B cell (primary cell): Measurements from ENCODE around the gene CNTNAP2. TPM values are rescaled to one million over a fixed set of nuclear protein-coding genes. Genes with fewer than 3 reads are reported as not detected.

Experiments used
- ATAC-seq: fragments of 200-7000 bp; cut with Tn5 transposase; one replicate; pipeline ENCODE4 v1.10.0; 2021; ENCODE audit warnings: low read depth, mild to moderate bottlenecking, moderate number of reproducible peaks, moderate library complexity
- CTCF ChIA-PET: fragments of 350-600 bp; sonication (Branson Sonifier 250); formaldehyde crosslinking; loops from one replicate; lab custom pipeline; 2021; ENCODE audit warnings: antibody characterized with exemption, inconsistent platforms; lab: Charles Lee
- POLR2A ChIA-PET: fragments of 350-600 bp; sonication (Branson Sonifier 250); formaldehyde crosslinking; loops from one replicate; lab custom pipeline; 2021; ENCODE audit warnings: antibody characterized with exemption; lab: Charles Lee
- DNase-seq: peaks from one replicate; pipeline ENCODE4 v3.0.0; 2013
- H2AFZ ChIP-seq: 2 replicates; pipeline ENCODE4 v1.6.1; 2012; ENCODE audit warnings: mild to moderate bottlenecking, low read depth, low read length; ENCODE audit not compliant: insufficient read depth, poor library complexity, severe bottlenecking
- H3K27ac ChIP-seq, 2 donors: 1 replicate in 1 of 2; 2 replicates in 1 of 2; pipeline ENCODE4 v1.5.1; 2012 to 2013; ENCODE audit warnings: low read length in 2 of 2, mild to moderate bottlenecking in 2 of 2, moderate library complexity in 1 of 2
- H3K27me3 ChIP-seq, 4 experiments: fragments of 200-600 bp in 1 of 4; sonication (generic) in 1 of 4; replicated peaks in 1 of 4; 1 replicate in 2 of 4; 2 replicates in 2 of 4; pipeline versions ENCODE4 v1.6.1 to v1.7.0; 2013 to 2016; ENCODE audit warnings: low read length in 3 of 4, mild to moderate bottlenecking in 2 of 4, mixed read lengths in 1 of 4, moderate library complexity in 1 of 4; ENCODE audit not compliant: insufficient read depth in 4 of 4, control insufficient read depth in 3 of 4; ENCODE audit errors: control extremely low read depth in 1 of 4
- H3K36me3 ChIP-seq, 2 experiments: replicated peaks in 1 of 2; 1 replicate in 1 of 2; 2 replicates in 1 of 2; pipeline versions ENCODE4 v1.6.1 to v1.7.1; 2013; ENCODE audit warnings: low read length in 1 of 2; ENCODE audit not compliant: insufficient read depth in 2 of 2, control insufficient read depth in 1 of 2; ENCODE audit errors: control extremely low read depth in 1 of 2, extremely low read depth in 1 of 2
- H3K4me1 ChIP-seq, 2 donors: fragments of 200-600 bp in 1 of 2; sonication (generic) in 1 of 2; 1 replicate in 1 of 2; 2 replicates in 1 of 2; pipeline versions ENCODE4 v1.5.1 to v1.6.1; 2013 to 2017; ENCODE audit warnings: low read length in 2 of 2; ENCODE audit not compliant: control insufficient read depth in 2 of 2, insufficient read depth in 2 of 2
- H3K4me2 ChIP-seq: replicated peaks from 2 replicates; pipeline ENCODE3; 2012; ENCODE audit warnings: mild to moderate bottlenecking, low read depth, low read length; ENCODE audit not compliant: poor library complexity, severe bottlenecking
- H3K4me3 ChIP-seq, 5 experiments: fragments of 200-600 bp in 1 of 5; sonication (generic) in 1 of 5; 1 replicate in 3 of 5; 2 replicates in 2 of 5; pipeline versions ENCODE4 v1.5.1 to v1.7.0; 2011 to 2016; ENCODE audit warnings: low read length in 4 of 5, mild to moderate bottlenecking in 4 of 5, low read depth in 2 of 5, control low read depth in 1 of 5, moderate library complexity in 1 of 5; ENCODE audit not compliant: insufficient read depth in 1 of 5; ENCODE audit errors: control extremely low read depth in 1 of 5, extremely low read depth in 1 of 5
- H3K79me2 ChIP-seq: fragments of 200-600 bp; sonication (generic); one replicate; pipeline ENCODE4 v1.6.0; 2016; ENCODE audit warnings: low read length; ENCODE audit not compliant: control insufficient read depth, insufficient read depth
- H3K9ac ChIP-seq: fragments of 200-600 bp; sonication (generic); 2 replicates; pipeline ENCODE4 v1.6.1; 2017; ENCODE audit warnings: mild to moderate bottlenecking, low read length, moderate library complexity
- H3K9me3 ChIP-seq, 3 donors: one replicate each; pipeline versions ENCODE4 v1.6.1 to v1.7.1; 2013; ENCODE audit warnings: low read length in 2 of 3; ENCODE audit not compliant: control insufficient read depth in 2 of 3, insufficient read depth in 1 of 3; ENCODE audit errors: control extremely low read depth in 1 of 3
- H4K20me1 ChIP-seq: 2 replicates; pipeline ENCODE4 v1.6.0; 2012; ENCODE audit warnings: mild to moderate bottlenecking, low read length; ENCODE audit not compliant: insufficient read depth, control insufficient read depth, poor library complexity, severe bottlenecking
- H3K27ac Mint-ChIP-seq: one replicate; pipeline ENCODE4 v1.8.0; 2021; ENCODE audit warnings: mixed read lengths
- H3K27me3 Mint-ChIP-seq: one replicate; pipeline ENCODE4 v1.8.0; 2021; ENCODE audit warnings: mixed read lengths
- H3K4me1 Mint-ChIP-seq: one replicate; pipeline ENCODE4 v1.8.0; 2021; ENCODE audit warnings: mixed read lengths
- H3K4me3 Mint-ChIP-seq: one replicate; pipeline ENCODE4 v1.8.0; 2021; ENCODE audit warnings: mixed read lengths
- H3K9me3 Mint-ChIP-seq: one replicate; pipeline ENCODE4 v1.8.0; 2022; ENCODE audit warnings: mixed read lengths; ENCODE audit not compliant: insufficient read depth
- CTCF ChIP-seq: fragments of 200-600 bp; IDR thresholded peaks from one replicate; pipeline ENCODE4 v1.8.0; 2022; ENCODE audit warnings: antibody characterized with exemption, mild to moderate bottlenecking
- EZH2 ChIP-seq: IDR thresholded peaks from 2 replicates; pipeline ENCODE4 v1.6.1; 2012; ENCODE audit warnings: borderline replicate concordance, low read depth, mild to moderate bottlenecking, moderate library complexity, low read length; ENCODE audit not compliant: insufficient read depth, poor library complexity, severe bottlenecking
- WGBS: methylation state at CpG from one replicate; pipeline ENCODE4 v1.1.5; 2013; ENCODE audit warnings: missing lambda C conversion rate; ENCODE audit not compliant: insufficient coverage; 5-methylcytosine and 5-hydroxymethylcytosine counted together
- intact Hi-C: fragments of 100-400 bp; cut with micrococcal nuclease; formaldehyde crosslinking; loops from one replicate; pipeline ENCODE4 v1.10.0; 2022
- polyA plus RNA-seq: library from polyadenylated mRNA; depleted of rRNA; stranded (reverse); fragments of >200 nt; gene quantifications from 2 replicates; pipeline ENCODE4 v1.2.3, GENCODE V29; 2012
- small RNA-seq: library from RNA; depleted of rRNA; stranded (forward); fragments of <200 nt; gene quantifications from one replicate; pipeline ENCODE3, GENCODE V24; 2012; ENCODE audit warnings: low replicate concordance, low read depth; ENCODE audit not compliant: insufficient read length
- total RNA-seq, 2 donors: library from RNA; stranded (reverse); fragments of 120-200 nt in 1 of 2; gene quantifications; 1 replicate in 1 of 2; 2 replicates in 1 of 2; pipeline versions ENCODE4 v1.2.3 to v1.2.4, GENCODE V29; 2013 to 2022

CNTNAP2 gene
- total and polyA plus RNA-seq, 2 donors (not counting 1 experiment from before 2014, with no cell fraction given), result 7.4 to 16.6 TPM

- peaks cover 4% of the 10 kb centered on the region for H3K9me3 Mint-ChIP-seq
- no peaks in the 10 kb centered on the region for H3K4me1 Mint-ChIP-seq
- H4K20me1 ChIP-seq, result no peaks in the 10 kb centered on the region
- ChIA-PET POLR2A (no interaction called here), CTCF (interaction anchor here (0.6 kb wide), 1 partner anchor 14 kb away, joined by 3 read pairs; no protein-coding TSS in a partner anchor)
- no peak for TF ChIP-seq EZH2
- TF ChIP-seq CTCF, result no peak
- no peaks in the 10 kb centered on the region for H3K79me2 ChIP-seq
- ATAC-seq, result no peak
- H3K27ac ChIP-seq, result no peak overlapping the region
- no peak overlapping the region for H3K27ac Mint-ChIP-seq
- H3K4me2 ChIP-seq, result no peak overlapping the region
- DNase-seq, result no peak
- H3K4me1 ChIP-seq, result no peaks in the 10 kb centered on the region
- no peaks in the 10 kb centered on the region for H3K36me3 ChIP-seq
- H2AFZ ChIP-seq, result no peak overlapping the region
- no peak overlapping the region for H3K4me3 Mint-ChIP-seq
- no peak overlapping the region for H3K4me3 ChIP-seq
- H3K9me3 ChIP-seq, result no peaks in the 10 kb centered on the region
- no peaks in the 10 kb centered on the region for H3K27me3 Mint-ChIP-seq
- H3K9ac ChIP-seq, result no peak overlapping the region
- no peaks in the 10 kb centered on the region for H3K27me3 ChIP-seq
- intact Hi-C loops, result no loop called here
- WGBS, result 92% methylated on average over 2 of the region's 3 CpGs
These were observed 2349.5 kb downstream of the CNTNAP2 start for GRCh38 chr7:148466120-148466519.

DNA sequence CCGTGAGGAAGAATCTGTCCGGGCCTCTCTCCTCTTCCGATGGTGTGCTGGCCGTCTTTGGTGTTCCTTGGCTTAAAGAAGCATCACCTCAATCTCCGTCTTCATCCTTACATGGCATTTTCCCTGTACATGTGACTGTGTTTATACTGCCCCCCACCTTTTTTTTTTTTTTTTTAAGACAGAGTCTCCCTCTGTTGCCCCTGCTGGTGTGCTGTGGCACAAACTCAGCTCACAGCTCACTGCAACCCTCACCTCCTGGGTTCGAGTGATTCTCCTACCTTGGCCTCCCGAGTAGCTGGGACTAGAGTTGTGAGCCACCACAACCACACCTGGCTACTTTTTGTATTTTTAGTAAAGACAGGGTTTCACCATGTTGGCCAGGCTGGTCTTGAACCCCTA, 2352.1 kb downstream of the CNTNAP2 start:
- no peak overlapping the region for H3K27ac ChIP-seq
- H3K4me3 ChIP-seq, result no peak overlapping the region
- no peaks in the 10 kb centered on the region for H3K4me1 Mint-ChIP-seq
- intact Hi-C loops, result no loop called here
- H3K27me3 ChIP-seq, result no peaks in the 10 kb centered on the region
- H3K9ac ChIP-seq, result no peak overlapping the region
- ChIA-PET POLR2A (no interaction called here), CTCF (interaction anchor here (1.7 kb wide), 1 partner anchor 227 kb away, joined by 3 read pairs; no protein-coding TSS in a partner anchor)
- H3K36me3 ChIP-seq, result no peaks in the 10 kb centered on the region
- ATAC-seq (no peak), DNase-seq (no peak)
- H3K4me1 ChIP-seq, result no peaks in the 10 kb centered on the region
- H4K20me1 ChIP-seq, result no peaks in the 10 kb centered on the region
- H2AFZ ChIP-seq, result no peak overlapping the region
- peaks cover 10% of the 10 kb centered on the region for H3K27me3 Mint-ChIP-seq
- peaks cover 0 to 4% (median 0%) of the 10 kb centered on the region in 3 donors for H3K9me3 ChIP-seq
- no peaks in the 10 kb centered on the region for H3K79me2 ChIP-seq
- H3K4me3 Mint-ChIP-seq, result no peak overlapping the region
- TF ChIP-seq CTCF (no peak), EZH2 (no peak)
- no peak overlapping the region for H3K4me2 ChIP-seq
- H3K27ac Mint-ChIP-seq, result no peak overlapping the region
- no peaks in the 10 kb centered on the region for H3K9me3 Mint-ChIP-seq
- WGBS, result 93% methylated on average over 6 of the region's 7 CpGs

Small RNA genes lying within 50 kb of the gene (small RNA-seq; reads per million reads assigned to genes)
- gene AC005518.2, result not detected
- not detected for gene MIR548F4
- not detected for gene RANP2
- gene RF00012, result not detected
- not detected for gene RF00019
- not detected for gene RF02271
- gene RN7SL456P, result not detected
- gene RN7SL72P, result not detected
- not detected for gene RNA5SP249
- not detected for gene RNU6-1184P
